Activated naive CD8-positive, alpha-beta T cell treated with anti-CD3 and anti-CD28 coated beads, Interleukin-2, amount 50 U/mL, for 16 hours (primary cell): ENCODE data around the gene MANBA.
"Not testable (repeated sequence)": the region's sequence is repeated elsewhere in the genome, so short reads cannot be mapped to it uniquely, and the experiment has no call there.

ENCODE experiments used
- DNase-seq: peaks from one replicate; pipeline ENCODE4 v3.0.0-alpha.2; 2020; ENCODE audit warnings: low read depth, low spot score

MANBA gene

GRCh38 chr4:102722740-102723139 lies 38.0 kb downstream of the MANBA start:
- DNase-seq, result no peak

- not testable (repeated sequence) for DNase-seq
These were observed 41.8 kb downstream of the MANBA start for GRCh38 chr4:102718833-102719575.

- DNase-seq, result no peak
These were observed 43.2 kb downstream of the MANBA start for GRCh38 chr4:102717448-102718092.

- DNase-seq, result no peak
These were observed 45.7 kb downstream of the MANBA start for GRCh38 chr4:102715057-102715456.

- DNase-seq, result not testable (repeated sequence)
These were observed 47.0 kb downstream of the MANBA start for GRCh38 chr4:102713774-102714173.

GRCh38 chr4:102713096-102713495 lies 47.7 kb downstream of the MANBA start:
- DNase-seq, result no peak

GRCh38 chr4:102710986-102711385 lies 49.8 kb downstream of the MANBA start:
- DNase-seq, result no peak

GRCh38 chr4:102709060-102709459 lies 51.7 kb downstream of the MANBA start:
- not testable (repeated sequence) for DNase-seq

GRCh38 chr4:102707150-102707549 lies 53.6 kb downstream of the MANBA start:
- no peak for DNase-seq

GRCh38 chr4:102705391-102705935 lies 55.3 kb downstream of the MANBA start:
- no peak for DNase-seq

GRCh38 chr4:102696758-102697157 lies 64.0 kb downstream of the MANBA start:
- DNase-seq, result no peak

- DNase-seq, result no peak
These were observed 66.0 kb downstream of the MANBA start for GRCh38 chr4:102694791-102695190.

GRCh38 chr4:102693861-102694260 lies 66.9 kb downstream of the MANBA start:
- DNase-seq, result no peak

GRCh38 chr4:102693262-102693850 lies 67.4 kb downstream of the MANBA start:
- no peak for DNase-seq

- DNase-seq, result no peak
These were observed 68.3 kb downstream of the MANBA start for GRCh38 chr4:102692474-102692873.

GRCh38 chr4:102687982-102688433 lies 72.8 kb downstream of the MANBA start:
- no peak for DNase-seq

- DNase-seq, result no peak
These were observed 73.3 kb downstream of the MANBA start for GRCh38 chr4:102687373-102687981.

GRCh38 chr4:102685768-102686167 lies 75.0 kb downstream of the MANBA start:
- DNase-seq, result no peak

GRCh38 chr4:102684610-102685052 lies 76.1 kb downstream of the MANBA start:
- no peak for DNase-seq

- no peak for DNase-seq
These were observed 76.7 kb downstream of the MANBA start for GRCh38 chr4:102683881-102684609.

GRCh38 chr4:102678695-102679335 lies 82.0 kb downstream of the MANBA start:
- DNase-seq, result no peak
